Immature natural killer cell (primary cell): Measurements from ENCODE around the gene CNOT3. TPM values are rescaled to one million over a fixed set of nuclear protein-coding genes. Genes with fewer than 3 reads are reported as not detected.

Experiments
- DNase-seq, 3 donors: peaks; one replicate each; pipeline ENCODE4 v3.0.0; 2022; ENCODE audit warnings: mixed read lengths in 1 of 3
- H3K27ac Mint-ChIP-seq, 6 donors: one replicate each; pipeline ENCODE4 v1.8.0; 2020; ENCODE audit warnings: mixed read lengths in 6 of 6, mild to moderate bottlenecking in 5 of 6, inconsistent platforms in 4 of 6, moderate library complexity in 3 of 6
- H3K27me3 Mint-ChIP-seq, 3 donors: one replicate each; pipeline ENCODE4 v1.8.0; 2020 to 2021; ENCODE audit warnings: low read depth in 3 of 3, mild to moderate bottlenecking in 3 of 3, mixed read lengths in 3 of 3, moderate library complexity in 3 of 3, inconsistent platforms in 1 of 3
- H3K36me3 Mint-ChIP-seq, 3 donors: one replicate each; pipeline ENCODE4 v1.8.0; 2020; ENCODE audit warnings: mixed read lengths in 3 of 3, inconsistent platforms in 2 of 3, mild to moderate bottlenecking in 2 of 3
- H3K4me1 Mint-ChIP-seq, 2 donors: one replicate each; pipeline ENCODE4 v1.8.0; 2020; ENCODE audit warnings: inconsistent platforms in 2 of 2, mild to moderate bottlenecking in 2 of 2, mixed read lengths in 2 of 2, moderate library complexity in 1 of 2
- H3K4me3 Mint-ChIP-seq, 5 donors: one replicate each; pipeline ENCODE4 v1.8.0; 2020; ENCODE audit warnings: mild to moderate bottlenecking in 5 of 5, mixed read lengths in 5 of 5, inconsistent platforms in 3 of 5, moderate library complexity in 3 of 5
- H3K9me3 Mint-ChIP-seq, 6 donors: one replicate each; pipeline ENCODE4 v1.8.0; 2020; ENCODE audit warnings: mild to moderate bottlenecking in 6 of 6, mixed read lengths in 6 of 6, inconsistent platforms in 4 of 6, moderate library complexity in 3 of 6
- polyA plus RNA-seq, 3 donors: library from polyadenylated mRNA; unstranded; fragments of 300-500 nt; fragmentation: Illumina TruSeq; gene quantifications; one replicate each; pipeline ENCODE4 v1.2.3, GENCODE V29; 2021

The CNOT3 gene
- polyA plus RNA-seq, 3 donors from 2014 or later = 2.8 to 13.3 (median 4.0) TPM

DNA sequence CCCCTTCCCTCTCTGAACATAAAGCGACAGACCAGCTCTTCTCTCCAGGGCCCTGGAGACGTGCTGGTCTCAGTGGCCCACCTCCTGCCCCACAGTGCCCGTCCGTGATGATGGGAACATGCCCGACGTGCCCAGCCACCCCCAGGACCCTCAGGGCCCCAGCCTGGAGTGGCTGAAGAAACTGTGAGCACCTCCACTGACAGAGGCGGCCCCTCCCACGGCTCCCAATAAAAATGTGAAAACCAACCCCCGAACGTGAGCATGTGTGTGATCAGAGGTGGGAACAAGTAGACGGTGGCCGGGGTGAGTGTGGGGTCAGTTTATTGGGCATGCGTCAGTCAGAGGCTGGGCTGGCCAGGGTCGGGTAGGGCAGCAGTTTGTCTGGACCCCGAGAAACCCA lies 30.8 kb upstream of the CNOT3 start:
- Mint-ChIP-seq H3K9me3 (no peaks in the 10 kb centered on the region), H3K27ac (no peak overlapping the region), H3K27me3 (peaks cover 4 to 9% (median 6%) of the 10 kb centered on the region in 3 donors), H3K36me3 (peaks cover 7 to 20% (median 11%) of the 10 kb centered on the region in 3 donors), H3K4me3 (no peak overlapping the region), H3K4me1 (peaks cover 16 to 26% of the 10 kb centered on the region in 2 donors)
- no peak for DNase-seq

- Mint-ChIP-seq H3K36me3 (peaks cover 7 to 20% (median 11%) of the 10 kb centered on the region in 3 donors), H3K9me3 (no peaks in the 10 kb centered on the region), H3K4me1 (peaks cover 9 to 19% of the 10 kb centered on the region in 2 donors), H3K4me3 (no peak overlapping the region), H3K27me3 (peaks cover 0 to 4% (median 0%) of the 10 kb centered on the region in 3 donors), H3K27ac (no peak overlapping the region)
- no peak for DNase-seq
These were observed 29.6 kb upstream of the CNOT3 start for GRCh38 chr19:54107876-54108490.

DNA sequence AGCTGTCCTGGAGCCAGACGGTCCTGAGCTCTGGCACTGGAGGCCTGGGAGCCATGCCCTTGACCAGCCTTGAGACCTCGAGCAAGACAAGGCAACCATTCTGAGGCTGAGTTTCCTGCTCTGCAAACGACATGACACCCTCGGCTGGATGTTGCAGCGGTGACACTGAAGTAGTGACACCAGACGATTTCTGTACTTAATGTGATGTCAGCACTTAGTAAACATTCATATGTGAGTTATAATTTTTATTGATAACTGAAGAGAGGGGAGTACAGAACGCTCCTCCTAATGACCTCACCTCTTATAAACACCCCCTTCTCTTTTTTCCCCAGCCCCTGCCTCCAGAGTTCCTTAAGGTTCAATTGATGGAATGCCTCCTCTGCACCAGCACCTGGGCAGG lies 29.1 kb upstream of the CNOT3 start:
- Mint-ChIP-seq H3K9me3 (no peaks in the 10 kb centered on the region), H3K36me3 (peaks cover 7 to 20% (median 11%) of the 10 kb centered on the region in 3 donors), H3K27ac (no peak overlapping the region), H3K4me3 (no peak overlapping the region), H3K27me3 (peaks cover 0 to 4% (median 0%) of the 10 kb centered on the region in 3 donors), H3K4me1 (peaks cover 5 to 19% of the 10 kb centered on the region in 2 donors)
- DNase-seq = no peak

- no peak overlapping the region for H3K4me3 Mint-ChIP-seq
- H3K36me3 Mint-ChIP-seq = peaks cover 7 to 20% (median 11%) of the 10 kb centered on the region in 3 donors
- peaks cover 14 to 29% of the 10 kb centered on the region in 2 donors for H3K4me1 Mint-ChIP-seq
- peaks cover 0 to 6% (median 3%) of the 10 kb centered on the region in 3 donors for H3K27me3 Mint-ChIP-seq
- DNase-seq = no peak
- no peak overlapping the region for H3K27ac Mint-ChIP-seq
- H3K9me3 Mint-ChIP-seq = no peaks in the 10 kb centered on the region
These were observed 27.9 kb upstream of the CNOT3 start for GRCh38 chr19:54109651-54110050.

- Mint-ChIP-seq H3K36me3 (peaks cover 7 to 8% (median 8%) of the 10 kb centered on the region in 3 donors), H3K4me1 (peaks cover 31 to 32% of the 10 kb centered on the region in 2 donors), H3K9me3 (no peaks in the 10 kb centered on the region), H3K27ac (peak overlapping the region; percentile 90 to 98 (median 91)), H3K4me3 (peak overlapping the region; percentile 88 to 98 (median 93)), H3K27me3 (peaks cover 5 to 10% (median 8%) of the 10 kb centered on the region in 3 donors)
- peak; percentile 31 to 33 (median 33) for DNase-seq
These were observed 23.0 kb upstream of the CNOT3 start for GRCh38 chr19:54114340-54115108.

GRCh38 chr19:54115109-54116063 lies 22.2 kb upstream of the CNOT3 start, which contains the start of the genes PRPF31 and TFPT:
Gene PRPF31, plus strand, starts transcription at chr19:54115754. Its CDS starts 2,525 bp downstream, at chr19:54118279.
Gene TFPT, minus strand, starts transcription at chr19:54115657. Its CDS starts 388 bp downstream, at chr19:54115269.
- Mint-ChIP-seq H3K4me3 (peak within 1 kb of the TSS; percentile 88 to 98 (median 93)), H3K36me3 (peaks cover 7 to 15% (median 8%) of the 10 kb centered on the region in 3 donors), H3K27me3 (peaks cover 5 to 10% (median 8%) of the 10 kb centered on the region in 3 donors), H3K9me3 (no peaks in the 10 kb centered on the region), H3K27ac (peak within 1 kb of the TSS; percentile 90 to 98 (median 91)), H3K4me1 (peaks cover 31 to 32% of the 10 kb centered on the region in 2 donors)
- peak; percentile 96 to 97 (median 96) for DNase-seq

GRCh38 chr19:54121259-54121658 lies 16.3 kb upstream of the CNOT3 start:
- H3K4me1 Mint-ChIP-seq = peaks cover 0 to 10% of the 10 kb centered on the region in 2 donors
- DNase-seq = no peak
- H3K4me3 Mint-ChIP-seq = no peak overlapping the region
- peaks cover 0 to 1% (median 0%) of the 10 kb centered on the region in 3 donors for H3K27me3 Mint-ChIP-seq
- H3K9me3 Mint-ChIP-seq = no peaks in the 10 kb centered on the region
- no peak overlapping the region for H3K27ac Mint-ChIP-seq
- peaks cover 3 to 25% (median 8%) of the 10 kb centered on the region in 3 donors for H3K36me3 Mint-ChIP-seq

- peaks cover 0 to 1% (median 0%) of the 10 kb centered on the region in 3 donors for H3K27me3 Mint-ChIP-seq
- H3K4me3 Mint-ChIP-seq = no peak overlapping the region
- H3K9me3 Mint-ChIP-seq = no peaks in the 10 kb centered on the region
- peaks cover 2 to 32% (median 13%) of the 10 kb centered on the region in 3 donors for H3K36me3 Mint-ChIP-seq
- no peaks in the 10 kb centered on the region for H3K4me1 Mint-ChIP-seq
- DNase-seq = no peak
- no peak overlapping the region for H3K27ac Mint-ChIP-seq
These were observed 13.9 kb upstream of the CNOT3 start for GRCh38 chr19:54123682-54124081.

- Mint-ChIP-seq H3K27ac (no peak overlapping the region), H3K4me3 (no peak overlapping the region), H3K9me3 (no peaks in the 10 kb centered on the region), H3K36me3 (peaks cover 0 to 30% (median 13%) of the 10 kb centered on the region in 3 donors), H3K27me3 (peaks cover 0 to 1% (median 0%) of the 10 kb centered on the region in 3 donors), H3K4me1 (no peaks in the 10 kb centered on the region)
- DNase-seq = no peak
These were observed 13.2 kb upstream of the CNOT3 start for GRCh38 chr19:54124393-54124792.

DNA sequence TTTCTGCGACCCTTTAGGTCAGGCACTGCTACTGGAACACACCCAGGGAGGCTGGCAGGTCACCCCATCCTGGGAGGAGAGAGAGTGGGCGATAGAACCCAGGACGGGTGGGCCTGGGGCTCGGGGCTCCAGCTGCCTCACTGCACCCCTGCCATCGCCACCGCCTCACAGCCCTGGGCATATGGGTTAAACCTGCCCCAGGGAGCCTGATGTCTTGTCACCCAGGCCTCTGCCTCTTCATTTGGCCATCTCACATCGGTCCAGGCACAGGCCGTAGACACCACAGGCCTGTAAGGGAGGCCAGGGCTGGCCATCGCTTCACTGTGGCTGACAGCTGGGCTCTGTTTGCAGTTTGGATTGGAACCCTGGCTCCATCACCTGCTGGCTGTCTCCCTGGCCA lies 11.8 kb upstream of the CNOT3 start:
- H3K4me1 Mint-ChIP-seq = no peaks in the 10 kb centered on the region
- no peak for DNase-seq
- no peaks in the 10 kb centered on the region for H3K9me3 Mint-ChIP-seq
- H3K4me3 Mint-ChIP-seq = no peak overlapping the region
- peaks cover 0 to 1% (median 0%) of the 10 kb centered on the region in 3 donors for H3K27me3 Mint-ChIP-seq
- H3K36me3 Mint-ChIP-seq = peaks cover 0 to 22% (median 13%) of the 10 kb centered on the region in 3 donors
- no peak overlapping the region for H3K27ac Mint-ChIP-seq

- Mint-ChIP-seq H3K4me3 (no peak overlapping the region), H3K36me3 (peaks cover 0 to 16% (median 8%) of the 10 kb centered on the region in 3 donors), H3K4me1 (no peaks in the 10 kb centered on the region), H3K9me3 (no peaks in the 10 kb centered on the region), H3K27me3 (peaks cover 0 to 4% (median 0%) of the 10 kb centered on the region in 3 donors), H3K27ac (peak overlapping the region in 1 of 6 donors; percentile 61)
- no peak for DNase-seq
These were observed 9.7 kb upstream of the CNOT3 start for GRCh38 chr19:54127688-54128440.

DNA sequence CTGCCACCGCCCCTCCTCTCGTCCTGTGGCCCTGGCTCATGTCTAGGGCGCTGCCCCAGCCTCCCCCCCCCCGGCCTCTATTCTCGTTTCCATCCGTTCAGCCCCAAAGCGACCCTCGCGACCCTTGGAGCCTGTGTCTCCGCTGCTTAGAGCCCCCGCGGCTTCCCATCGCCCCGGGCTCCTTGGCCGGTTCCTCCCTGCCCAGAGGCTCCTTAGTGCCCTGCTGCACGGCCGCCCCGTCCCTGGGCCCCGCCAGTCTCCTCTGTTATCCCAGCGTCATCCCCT lies 9.2 kb upstream of the CNOT3 start:
- peaks cover 0 to 12% (median 6%) of the 10 kb centered on the region in 3 donors for H3K36me3 Mint-ChIP-seq
- H3K4me3 Mint-ChIP-seq = no peak overlapping the region

More for the DNA sequence above, 9.2 kb upstream of the CNOT3 start:
- DNase-seq = no peak
- Mint-ChIP-seq H3K27ac (no peak overlapping the region), H3K4me1 (no peaks in the 10 kb centered on the region), H3K9me3 (no peaks in the 10 kb centered on the region), H3K27me3 (peaks cover 0 to 5% (median 0%) of the 10 kb centered on the region in 3 donors)
